GM18508 (cell line): ENCODE measurements around the gene THRSP.
"Not testable (repeated sequence)": the region's sequence is repeated elsewhere in the genome, so short reads cannot be mapped to it uniquely, and the experiment has no call there.

Experiments
- ATAC-seq: cut with Tn5 transposase; IDR thresholded peaks from one replicate; pipeline ENCODE4 v1.9.1; 2021; ENCODE audit warnings: moderate number of reproducible peaks; ENCODE audit not compliant: insufficient read depth, unreplicated experiment

Gene THRSP, protein sequence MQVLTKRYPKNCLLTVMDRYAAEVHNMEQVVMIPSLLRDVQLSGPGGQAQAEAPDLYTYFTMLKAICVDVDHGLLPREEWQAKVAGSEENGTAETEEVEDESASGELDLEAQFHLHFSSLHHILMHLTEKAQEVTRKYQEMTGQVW

DNA sequence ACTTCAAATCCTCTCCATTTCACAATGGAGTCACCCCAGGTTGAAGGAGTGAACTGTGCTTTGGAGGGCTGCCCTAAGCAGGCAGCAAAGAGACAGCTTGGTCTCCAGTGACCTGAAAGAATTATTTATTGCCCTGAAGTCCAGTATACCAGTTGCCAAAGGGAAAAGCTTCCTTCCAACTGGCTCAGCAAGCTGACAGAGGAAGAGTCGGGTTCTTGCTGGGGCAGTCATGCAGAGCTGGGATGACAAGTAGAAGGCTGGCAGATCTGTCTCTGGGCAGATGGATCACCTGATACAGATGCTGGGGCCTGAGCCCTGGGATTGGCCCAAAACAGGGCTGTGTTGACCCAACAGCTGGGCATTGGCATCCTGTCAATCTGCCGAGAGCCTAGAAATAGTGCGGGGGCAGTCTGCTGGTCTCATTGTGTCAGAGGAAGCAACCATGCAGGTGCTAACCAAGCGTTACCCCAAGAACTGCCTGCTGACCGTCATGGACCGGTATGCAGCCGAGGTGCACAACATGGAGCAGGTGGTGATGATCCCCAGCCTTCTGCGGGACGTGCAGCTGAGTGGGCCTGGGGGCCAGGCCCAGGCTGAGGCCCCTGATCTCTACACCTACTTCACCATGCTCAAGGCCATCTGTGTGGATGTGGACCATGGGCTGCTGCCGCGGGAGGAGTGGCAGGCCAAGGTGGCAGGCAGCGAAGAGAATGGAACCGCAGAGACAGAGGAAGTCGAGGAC lies at the start of gene THRSP:
TSS of gene THRSP (plus strand) at position 422 of the 742 bp plus-strand sequence. CDS start at position 443, 21 bp downstream.
- no peak for ATAC-seq

DNA sequence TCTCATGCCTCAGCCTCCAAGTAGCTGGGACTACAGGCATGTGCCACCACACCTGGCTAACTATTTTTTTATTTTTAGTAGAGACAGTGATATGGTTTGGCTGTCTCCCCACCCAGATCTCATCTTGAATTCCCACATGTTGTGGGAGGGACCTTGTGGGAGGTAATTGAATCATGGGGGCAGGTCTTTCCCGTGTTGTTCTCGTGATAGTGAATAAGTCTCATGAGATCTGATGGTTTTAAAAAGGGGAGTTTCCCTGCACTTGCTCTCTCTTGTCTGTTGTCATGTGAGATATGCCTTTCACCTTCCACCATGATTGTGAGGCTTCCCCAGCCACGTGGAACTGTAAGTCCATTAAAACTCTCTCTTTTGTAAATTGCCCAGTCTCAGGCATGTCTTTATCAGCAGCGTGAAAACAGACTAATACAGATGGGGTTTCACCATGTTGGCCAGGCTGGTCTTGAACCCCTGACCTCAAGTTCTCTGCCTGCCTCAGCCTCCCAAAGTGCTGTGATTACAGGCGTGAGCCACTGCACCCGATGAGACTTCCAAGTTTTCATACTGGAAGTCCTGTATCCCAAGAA lies 48.6 kb upstream of the THRSP start:
- ATAC-seq, result not testable (repeated sequence)

DNA sequence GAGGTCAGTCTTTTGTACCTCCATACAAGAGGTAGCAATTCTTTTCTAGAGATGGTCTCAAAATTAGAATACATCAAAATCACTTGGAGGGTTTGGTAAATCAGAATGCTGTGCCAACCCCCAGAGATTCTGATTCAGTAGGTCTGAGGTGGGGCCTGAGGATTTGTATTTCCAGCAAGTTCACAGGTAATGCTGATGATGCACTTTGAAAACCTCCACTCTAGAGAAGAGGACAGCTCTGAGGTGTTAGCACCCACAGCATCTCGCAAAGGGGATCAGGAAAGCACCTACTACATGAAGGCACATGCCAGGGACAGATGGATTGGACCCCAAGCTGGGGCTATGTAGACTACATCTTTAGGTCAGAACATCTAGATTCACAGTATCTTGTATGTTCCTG lies 47.8 kb upstream of the THRSP start:
- no peak for ATAC-seq

DNA sequence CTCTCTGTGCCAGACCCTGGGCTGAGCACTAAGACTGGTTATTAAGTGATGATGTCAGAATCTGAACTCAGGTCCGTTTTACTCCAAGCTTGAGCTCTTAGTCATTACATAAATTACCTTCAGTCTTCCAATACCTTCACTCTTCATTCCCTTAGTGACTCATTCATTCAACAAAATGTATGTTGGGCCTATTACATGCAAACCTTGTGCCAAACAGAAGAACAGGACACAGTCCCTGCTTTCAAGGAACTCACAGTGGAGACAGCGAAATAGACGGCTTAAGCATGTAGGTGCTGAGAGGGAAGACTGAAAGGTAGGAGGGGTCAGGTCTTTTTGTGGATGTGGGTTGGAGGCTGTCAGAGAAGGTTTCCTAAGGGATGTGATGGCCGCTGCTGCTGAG lies 43.9 kb upstream of the THRSP start:
- ATAC-seq, result no peak

DNA sequence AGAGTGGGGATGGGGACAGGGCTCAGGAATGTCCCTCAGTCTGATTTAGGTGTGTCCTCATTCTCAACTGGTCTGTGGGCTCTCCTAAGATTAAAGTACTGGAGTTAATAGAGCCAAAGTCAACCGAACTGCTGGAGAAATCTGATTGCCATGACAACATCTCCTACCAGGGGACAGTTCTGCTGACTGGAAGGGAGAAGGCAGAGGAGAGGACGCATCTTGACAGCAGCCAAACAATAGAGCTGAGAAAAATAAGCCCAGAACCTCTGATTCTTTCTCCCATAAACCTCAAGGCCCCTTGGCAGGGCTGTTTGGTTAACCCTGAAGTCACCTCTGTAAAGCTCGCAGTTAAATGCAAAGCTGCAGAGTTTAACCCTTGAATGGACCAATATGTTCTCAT lies 43.4 kb upstream of the THRSP start:
- no peak for ATAC-seq

DNA sequence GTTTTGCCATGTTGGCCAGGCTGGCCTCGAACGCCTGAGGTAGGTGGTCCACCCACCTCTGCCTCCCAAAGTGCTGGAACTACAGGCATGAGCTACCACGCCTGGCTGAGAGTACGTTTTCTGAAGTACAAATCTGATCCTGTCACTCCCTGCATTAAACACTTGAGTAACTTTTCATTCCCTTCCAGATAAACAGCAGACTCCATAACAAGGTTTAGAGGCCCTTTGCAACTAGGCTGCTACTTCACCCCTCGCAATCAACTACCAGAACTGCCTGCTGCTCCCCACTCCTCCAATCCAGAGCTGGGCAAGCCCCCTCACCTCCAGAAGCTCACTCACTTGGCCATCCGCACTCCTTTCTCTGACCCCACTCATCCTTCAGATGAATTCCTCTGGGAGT lies 42.0 kb upstream of the THRSP start:
- no peak for ATAC-seq

DNA sequence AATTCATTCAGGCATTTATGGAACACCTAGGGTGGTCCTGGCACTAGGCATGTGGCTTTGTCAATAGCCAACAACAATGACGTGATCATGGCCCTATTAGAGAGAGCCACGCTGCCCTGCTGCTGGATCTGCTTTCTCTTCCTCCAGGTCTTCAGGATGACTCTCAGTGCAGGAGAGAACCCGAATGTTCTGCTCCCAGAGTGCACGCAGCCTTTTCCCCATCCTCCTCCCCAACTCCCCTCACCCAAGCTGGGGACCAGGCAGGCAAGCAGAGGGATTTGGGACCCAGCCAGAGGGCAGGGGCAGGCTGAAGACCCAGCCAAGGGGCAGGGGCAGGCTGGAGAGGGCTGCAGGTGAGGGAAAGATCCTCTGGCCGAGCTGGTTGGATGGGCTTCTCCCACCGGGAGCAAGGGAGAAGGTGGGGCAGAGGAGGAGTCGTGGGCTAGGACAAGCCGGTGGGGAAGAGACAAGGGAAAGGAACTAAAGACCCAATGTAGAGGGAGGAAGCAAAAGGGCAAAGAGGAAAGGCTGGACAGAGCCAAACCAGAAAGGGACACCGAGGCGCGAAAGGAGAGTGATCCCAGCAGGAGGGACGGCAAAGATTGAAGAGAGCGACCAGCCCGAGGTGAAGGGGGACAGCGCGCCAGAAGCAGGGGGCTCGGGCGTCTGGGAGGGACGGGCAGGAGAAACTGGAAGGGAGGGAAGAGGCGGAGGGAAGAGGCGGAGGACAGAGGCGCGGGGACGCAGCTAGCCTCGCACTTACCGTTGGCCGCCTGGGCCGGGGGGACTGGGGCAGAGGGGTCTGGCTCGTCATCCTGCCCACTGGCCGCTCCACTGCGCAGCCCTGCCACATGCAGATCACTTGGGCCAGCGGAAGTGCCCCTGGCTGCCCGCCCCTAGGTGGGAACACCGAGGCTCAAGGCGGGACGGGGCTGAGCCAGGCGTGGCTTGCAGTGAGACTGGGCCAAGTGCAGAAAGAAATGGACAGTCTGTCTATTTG lies 41.0 kb upstream of the THRSP start, which contains the start of gene KCTD14:
TSS of gene KCTD14 (minus strand) at position 880 of the 1,000 bp plus-strand sequence. CDS start at position 853, 27 bp downstream.
- ATAC-seq, result no peak

DNA sequence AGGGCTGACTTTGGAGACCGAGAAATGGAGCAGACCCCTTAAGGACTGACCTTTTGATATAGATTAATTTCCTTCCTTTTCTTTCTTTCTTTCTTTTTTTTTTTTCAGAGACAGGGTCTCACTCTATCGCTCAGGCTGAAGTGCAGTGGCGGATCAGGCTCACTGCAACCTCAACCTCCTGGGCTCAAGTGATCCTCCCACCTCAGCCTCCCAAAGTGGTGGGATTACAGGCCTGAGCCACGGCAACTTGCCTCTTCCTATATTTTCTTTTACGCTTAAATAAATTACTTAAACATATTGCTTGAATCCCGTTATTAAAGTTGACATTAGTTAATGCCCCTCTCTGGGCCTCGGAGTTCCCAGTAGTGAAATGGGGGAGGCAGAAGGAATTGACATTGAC lies 40.2 kb upstream of the THRSP start:
- ATAC-seq, result no peak

DNA sequence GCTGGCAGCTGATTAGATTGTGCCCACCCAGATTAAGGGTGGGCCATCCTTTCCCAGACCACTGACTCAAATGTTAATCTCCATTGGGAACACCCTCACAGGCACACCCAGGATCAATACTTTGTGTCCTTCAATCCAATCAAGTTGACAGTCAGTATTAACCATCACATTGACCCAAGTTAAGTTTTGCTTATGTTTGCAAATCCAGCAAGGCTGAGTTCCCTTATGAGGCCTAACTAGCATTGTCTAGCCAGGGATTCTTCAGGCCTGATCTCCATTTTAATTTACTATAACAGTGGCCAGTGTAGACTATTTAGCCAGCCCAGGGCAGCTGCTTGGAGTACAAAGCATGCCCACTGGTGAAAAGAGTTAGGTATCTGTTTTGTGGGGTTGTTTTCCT lies 38.3 kb upstream of the THRSP start:
- ATAC-seq, result no peak

DNA sequence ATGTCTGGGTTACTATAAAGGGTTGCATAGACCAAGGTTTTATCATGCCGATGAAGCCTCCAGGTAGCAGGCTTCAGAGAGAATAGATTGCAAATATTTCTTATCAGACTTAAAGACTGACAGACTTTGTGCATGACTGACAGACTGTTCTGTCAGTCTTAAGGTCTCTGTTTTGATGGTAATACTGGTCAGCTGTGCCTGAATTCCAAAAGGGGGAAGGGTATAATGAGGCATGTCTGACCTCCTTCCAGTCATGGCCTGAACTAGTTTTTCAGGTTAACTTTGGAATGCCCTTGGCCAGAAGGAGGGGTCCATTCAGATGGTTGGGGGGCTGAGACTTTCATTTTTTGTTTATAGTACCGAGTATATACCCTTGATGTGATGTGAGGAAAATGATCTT lies 35.9 kb upstream of the THRSP start:
- no peak for ATAC-seq

DNA sequence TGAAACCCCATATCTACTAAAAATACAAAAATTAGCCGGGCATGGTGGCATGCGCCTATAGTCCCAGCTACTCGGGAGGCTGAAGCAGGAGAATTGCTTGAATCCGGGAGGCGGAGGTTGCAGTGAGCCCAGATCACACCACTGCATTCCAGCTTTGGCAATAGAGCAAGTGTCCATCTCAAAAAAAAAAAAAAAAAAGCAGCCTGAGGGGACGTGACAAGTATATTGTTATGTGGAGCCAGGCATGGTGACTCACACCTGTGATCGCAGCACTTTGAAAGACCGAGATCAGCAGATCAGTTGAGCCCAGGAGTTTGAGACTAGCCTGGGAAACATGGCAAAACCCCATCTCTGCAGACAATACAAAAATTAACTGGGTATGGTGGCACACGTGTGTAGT lies 35.2 kb upstream of the THRSP start:
- ATAC-seq, result not testable (repeated sequence)

DNA sequence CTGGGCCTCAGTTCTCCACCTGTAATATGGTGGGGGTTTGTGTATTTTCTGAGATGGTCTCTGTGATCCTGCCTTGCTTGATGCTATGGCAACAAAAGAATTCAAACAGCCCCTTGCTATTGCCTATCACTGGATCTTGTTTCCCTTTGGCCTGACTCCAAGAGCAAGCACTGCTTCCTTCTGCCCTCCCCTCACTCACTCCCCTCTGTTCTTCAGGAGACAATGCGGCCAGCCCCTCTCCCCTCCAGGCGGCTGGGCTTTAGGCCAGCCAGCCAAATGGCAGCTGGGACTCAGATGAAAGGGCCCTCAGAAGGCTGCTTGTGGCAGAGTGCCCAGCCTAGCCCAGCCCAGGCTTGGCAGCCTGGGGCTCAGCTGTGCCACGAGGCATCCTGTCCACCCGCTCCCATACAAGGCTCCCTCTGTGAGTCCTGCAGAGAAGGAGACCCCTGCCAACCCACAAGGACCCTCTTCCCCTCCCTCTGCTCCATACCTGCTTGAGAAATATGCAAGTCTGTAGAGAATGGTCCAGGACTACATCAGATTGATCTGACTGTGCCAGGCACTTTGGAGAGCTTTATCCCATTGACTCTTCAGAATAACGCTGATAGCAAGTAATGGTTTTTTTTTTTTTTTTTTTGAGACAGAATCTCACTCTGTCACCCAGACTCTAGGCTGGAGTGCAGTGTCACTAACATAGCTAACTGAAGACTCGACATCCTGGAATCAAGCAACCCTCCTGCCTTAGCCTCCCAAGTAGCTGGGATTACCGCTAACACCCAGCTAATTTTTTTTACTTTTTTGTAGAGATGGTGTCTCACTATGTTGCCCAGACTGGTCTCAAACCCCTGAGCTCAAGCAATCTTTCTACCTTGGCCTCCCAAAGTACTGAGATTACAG lies 33.0 kb upstream of the THRSP start:
- no peak for ATAC-seq

DNA sequence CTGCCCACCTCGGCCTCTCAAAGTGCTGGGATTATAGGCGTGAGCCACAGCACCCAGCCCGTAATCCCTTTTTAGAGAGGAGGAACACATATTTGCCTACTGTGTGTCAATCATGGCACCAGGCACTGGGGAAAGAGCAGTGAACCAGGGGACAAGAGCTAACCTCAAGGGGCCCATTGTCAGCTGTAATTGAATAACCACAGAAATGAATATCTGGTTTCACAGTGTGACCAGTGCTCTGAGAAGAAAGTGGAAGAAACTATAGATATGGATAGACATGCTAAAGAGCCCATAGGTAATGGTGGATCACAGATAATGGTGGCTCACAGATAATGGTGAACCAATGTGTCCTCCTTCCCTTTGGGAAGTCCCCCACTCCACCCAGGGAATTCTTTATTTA lies 32.0 kb upstream of the THRSP start:
- no peak for ATAC-seq

DNA sequence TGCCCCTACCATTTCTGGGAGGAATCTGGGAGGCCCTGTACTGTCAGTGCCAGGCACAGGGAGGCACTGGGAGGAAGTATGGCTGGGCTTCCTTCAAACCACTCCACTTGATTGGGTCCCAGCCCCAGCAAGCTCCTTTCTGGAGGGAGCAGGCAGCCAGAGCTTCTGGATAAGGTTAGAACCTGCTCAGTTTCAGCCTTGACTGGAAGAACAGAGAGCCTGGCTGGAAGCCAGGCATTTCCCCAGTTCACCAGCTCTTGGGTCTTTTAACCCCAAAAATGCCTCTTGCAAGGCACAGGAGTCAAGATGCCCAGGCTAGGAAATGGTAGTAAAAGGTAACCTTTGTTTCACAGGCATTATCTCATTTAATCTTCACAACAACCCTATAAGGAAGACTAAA lies 31.6 kb upstream of the THRSP start:
- ATAC-seq, result no peak

DNA sequence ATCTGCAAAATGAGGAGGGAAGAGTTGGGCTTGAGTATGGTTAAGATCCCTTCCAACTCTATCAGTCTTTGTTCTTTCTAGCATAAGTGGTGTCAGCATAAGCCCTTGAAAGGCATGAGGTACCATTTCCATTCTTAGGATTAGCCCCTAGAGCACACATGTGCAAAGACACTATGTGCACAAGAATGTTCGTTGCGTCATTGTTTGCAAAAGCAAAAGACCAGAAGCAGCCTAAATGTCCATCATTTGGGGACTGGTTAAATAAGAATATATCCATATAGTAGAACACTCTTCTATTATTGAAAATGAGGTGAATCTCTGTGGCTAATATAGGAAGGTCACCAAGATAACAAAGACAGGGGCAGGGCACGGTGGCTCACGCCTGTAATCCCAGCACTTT lies 30.6 kb upstream of the THRSP start:
- no peak for ATAC-seq

DNA sequence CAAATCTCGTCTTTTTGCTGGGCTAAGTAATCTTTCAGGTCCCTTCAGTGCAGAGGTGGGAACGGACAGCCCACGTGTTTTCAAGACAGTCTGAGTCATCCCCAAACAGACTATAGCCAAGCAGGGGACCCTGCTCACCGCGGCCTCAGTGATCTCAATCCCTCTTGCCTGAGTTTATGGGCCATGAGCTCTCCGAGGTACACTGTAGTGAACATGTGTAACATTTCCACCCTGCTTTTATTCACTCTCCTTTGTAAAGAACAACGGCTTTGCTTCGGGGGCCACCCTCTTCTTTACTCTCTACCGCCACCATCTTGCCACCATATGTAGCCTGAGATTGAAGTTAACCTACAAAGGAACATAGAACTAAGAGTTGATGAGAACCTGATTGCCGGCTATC lies 29.0 kb upstream of the THRSP start:
- ATAC-seq, result no peak

DNA sequence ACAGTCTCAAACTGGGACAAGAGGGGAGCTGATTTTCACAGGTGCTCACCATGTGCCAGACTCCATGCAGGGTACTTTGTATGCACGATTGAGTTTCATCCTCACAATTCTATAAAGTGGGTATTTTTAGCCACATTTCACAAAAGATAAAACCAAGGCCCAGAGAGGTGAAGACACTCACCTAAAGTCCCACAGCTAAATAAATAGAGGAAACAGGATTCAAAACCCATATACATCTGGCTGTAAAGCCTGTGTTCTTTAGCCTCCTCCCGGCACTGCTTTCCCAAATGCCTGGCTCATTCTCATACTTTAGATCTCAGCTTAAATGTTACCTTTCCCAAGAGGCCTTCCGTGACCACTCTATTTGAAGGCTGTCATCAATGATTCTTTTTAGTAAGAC lies 27.3 kb upstream of the THRSP start:
- no peak for ATAC-seq

DNA sequence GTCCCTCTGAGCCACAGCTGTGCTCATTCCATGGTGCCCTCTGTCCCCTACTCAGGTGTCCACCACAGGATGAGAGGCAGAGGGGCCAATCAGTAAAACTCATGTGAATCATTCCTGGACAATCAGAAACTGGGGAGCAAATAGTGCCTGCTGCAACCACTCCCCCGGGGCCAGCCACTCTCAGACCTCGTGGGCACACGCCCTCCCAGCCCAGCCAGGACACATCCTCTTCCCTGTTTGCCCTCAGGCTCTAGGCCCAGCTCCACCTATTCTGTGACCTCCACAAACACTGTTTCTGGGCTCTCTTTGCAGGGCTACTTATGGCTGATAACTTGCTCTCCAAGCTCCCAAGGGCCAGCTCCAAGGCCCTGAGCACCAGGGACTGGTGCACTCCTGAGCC lies 26.6 kb upstream of the THRSP start:
- no peak for ATAC-seq

DNA sequence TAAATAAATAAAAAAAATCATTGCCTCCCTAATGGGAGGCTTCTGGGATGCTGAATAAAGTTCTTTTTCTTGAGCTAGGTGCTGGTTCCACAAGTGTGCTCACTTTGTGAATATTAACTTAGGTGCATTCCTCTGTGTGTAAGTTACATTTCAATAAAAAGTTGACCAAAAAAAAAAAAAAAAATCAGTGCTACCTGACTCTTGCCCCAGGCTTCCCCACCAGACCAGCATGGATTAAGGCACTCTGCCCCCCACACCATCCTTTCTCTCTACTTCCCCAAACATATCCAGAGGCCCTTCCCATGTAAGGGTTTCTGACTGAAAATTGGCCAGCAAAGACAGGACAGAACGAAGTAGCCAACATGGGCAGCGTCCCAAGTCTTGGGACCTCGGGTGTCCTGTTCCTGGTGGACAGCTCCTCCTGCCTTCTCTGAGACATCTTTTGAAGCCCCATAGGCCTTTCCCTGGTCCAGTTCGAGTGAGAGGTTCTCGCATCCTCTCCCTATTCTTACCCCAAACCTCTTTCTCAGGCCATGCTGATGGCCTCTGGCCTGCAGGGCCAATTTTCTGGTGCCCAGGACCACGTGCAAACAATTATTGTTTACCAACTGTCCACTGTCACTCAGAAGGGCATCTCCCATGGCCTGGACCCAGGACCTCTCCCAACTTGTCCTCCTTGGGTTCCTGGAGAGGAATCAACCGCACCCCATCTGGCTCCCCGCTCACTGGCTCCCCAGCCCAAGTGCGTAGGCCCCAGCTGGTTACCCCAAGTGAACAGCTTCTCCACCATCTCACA lies 25.6 kb upstream of the THRSP start:
- ATAC-seq, result no peak
